Lower leg skin (tissue), 4 donors: Measurements from ENCODE around the gene B3GAT2. TPM values are rescaled to one million over a fixed set of nuclear protein-coding genes. Genes with fewer than 3 reads are reported as not detected.
A peak's percentile ranks its signal among the peaks of the same experiment; 100 is the strongest.
"Not testable (repeated sequence)": the region's sequence is repeated elsewhere in the genome, so short reads cannot be mapped to it uniquely, and the experiment has no call there.

Experiments used
- DNase-seq, 2 donors: peaks; one replicate each; pipeline ENCODE4 v3.0.0-alpha.2; 2019; ENCODE audit warnings: low spot score in 2 of 2
- H3K4me3 ChIP-seq: fragments of 200-600 bp; sonication (generic); 2 replicates; pipeline ENCODE4 v1.5.1; 2017; ENCODE audit warnings: mild to moderate bottlenecking, low read depth; ENCODE audit not compliant: poor library complexity, severe bottlenecking
- CTCF ChIP-seq, 3 donors: fragments of 450-650 bp; IDR thresholded peaks; one replicate each; pipeline ENCODE4 v1.5.1; 2016; ENCODE audit warnings: antibody characterized with exemption in 3 of 3, mild to moderate bottlenecking in 3 of 3, moderate library complexity in 2 of 3
- POLR2A ChIP-seq, 2 donors: fragments of 450-650 bp; IDR thresholded peaks; one replicate each; pipeline ENCODE4 v1.6.1; 2016 to 2017; ENCODE audit warnings: antibody characterized with exemption in 2 of 2, mild to moderate bottlenecking in 1 of 2, moderate library complexity in 1 of 2
- WGBS, 2 donors: methylation state at CpG; one replicate each; pipeline ENCODE4 v1.1.5; 2018; 5-methylcytosine and 5-hydroxymethylcytosine counted together
- intact Hi-C: fragments of 100-400 bp; cut with DNase I; formaldehyde crosslinking; loops from one replicate; pipeline ENCODE4 v1.15.0; 2023; ENCODE audit warnings: low total_unique reads
- total RNA-seq, 4 donors: library from RNA; depleted of rRNA; stranded (reverse); fragments of >200 nt; gene quantifications; one replicate each; pipeline ENCODE4 v1.1.0, GENCODE V29; 2016

B3GAT2 gene
- total RNA-seq, 4 donors from 2014 or later = not detected

- intact Hi-C loops = no loop called here
- DNase-seq = no peak
- H3K4me3 ChIP-seq = no peak overlapping the region
- 7 to 8% methylated on average over 19 of the region's 19 CpGs for WGBS, 2 donors
- TF ChIP-seq CTCF (IDR thresholded peaks at IDR 0.05) (no peak), POLR2A (IDR thresholded peaks at IDR 0.05) (no peak)
Measured at GRCh38 chr6:70957284-70957617, 391 bp upstream of the B3GAT2 start.

- H3K4me3 ChIP-seq = peak overlapping the region; percentile 16
- intact Hi-C loops = no loop called here
- DNase-seq = no peak
- WGBS, 2 donors = 0% methylated on average over 13 to 27 of the region's 27 CpGs
- TF ChIP-seq POLR2A (IDR thresholded peaks at IDR 0.05) (no peak), CTCF (IDR thresholded peaks at IDR 0.05) (no peak)
Measured at GRCh38 chr6:70956191-70956450, 739 bp downstream of the B3GAT2 start.

- peak overlapping the region; percentile 16 for H3K4me3 ChIP-seq
- intact Hi-C loops = no loop called here
- no peak for TF ChIP-seq POLR2A (IDR thresholded peaks at IDR 0.05)
- TF ChIP-seq CTCF (IDR thresholded peaks at IDR 0.05) = no peak
- 2 to 4% methylated on average over 17 to 34 of the region's 65 CpGs for WGBS, 2 donors
- peak; percentile 54 to 95 for DNase-seq
Measured at GRCh38 chr6:70955441-70956190, 1.2 kb downstream of the B3GAT2 start.

GRCh38 chr6:70954750-70955149 is 2.1 kb downstream of the B3GAT2 start:
- intact Hi-C loops = no loop called here

GRCh38 chr6:70954176-70954575 is 2.7 kb downstream of the B3GAT2 start:
- no peak overlapping the region for H3K4me3 ChIP-seq
- 46 to 47% methylated on average over 3 of the region's 3 CpGs for WGBS, 2 donors
- TF ChIP-seq POLR2A (IDR thresholded peaks at IDR 0.05) (no peak), CTCF (IDR thresholded peaks at IDR 0.05) (no peak)
- DNase-seq = no peak
- intact Hi-C loops = no loop called here

More at GRCh38 chr6:70954750-70955149, 2.1 kb downstream of the B3GAT2 start:
- no peak for DNase-seq
- H3K4me3 ChIP-seq = no peak overlapping the region
- TF ChIP-seq CTCF (IDR thresholded peaks at IDR 0.05) = no peak
- no peak for TF ChIP-seq POLR2A (IDR thresholded peaks at IDR 0.05)
- WGBS, 2 donors = 25 to 34% methylated on average over 13 to 14 of the region's 14 CpGs

GRCh38 chr6:70952608-70953165 is 4.2 kb downstream of the B3GAT2 start:
- intact Hi-C loops = no loop called here
- DNase-seq = no peak
- TF ChIP-seq CTCF (IDR thresholded peaks at IDR 0.05) (no peak), POLR2A (IDR thresholded peaks at IDR 0.05) (no peak)
- WGBS, 2 donors = 54 to 60% methylated on average over 3 of the region's 3 CpGs
- H3K4me3 ChIP-seq = no peak overlapping the region

- H3K4me3 ChIP-seq, DNase-seq, intact Hi-C loops: not testable (repeated sequence)
- WGBS, 2 donors = 73 to 91% methylated on average over 1 to 10 of the region's 10 CpGs
Measured at GRCh38 chr6:70944321-70944720, 12.5 kb downstream of the B3GAT2 start.
